HCT116 (cell line): ENCODE results near the gene PIP5KL1. TPM values are rescaled to one million over a fixed set of nuclear protein-coding genes. Genes with fewer than 3 reads are reported as not detected.
A peak's percentile ranks its signal among the peaks of the same experiment; 100 is the strongest.

ENCODE experiments used
- ATAC-seq: fragments of 200-7000 bp; cut with Tn5 transposase; 2 replicates; pipeline ENCODE4 v1.9.1; 2020; ENCODE audit warnings: mild to moderate bottlenecking, moderate library complexity
- BruUV-seq: library from RNA; stranded (reverse); fragments of 400-500 nt; replicated peaks from 2 replicates; lab custom pipeline; 2021; lab: Mats Ljungman, UMichigan
- CTCF ChIA-PET: fragments of 300-600 bp; sonication (Branson Sonifier 250); formaldehyde crosslinking; loops from one replicate; lab custom pipeline; 2021; ENCODE audit warnings: antibody characterized with exemption; lab: Charles Lee
- POLR2A ChIA-PET: fragments of 300-600, 350-600 bp; sonication (Branson Sonifier 250); formaldehyde crosslinking; loops from one replicate; lab custom pipeline; 2021; ENCODE audit warnings: antibody characterized with exemption; lab: Charles Lee
- RAD21 ChIA-PET, 2 experiments: fragments of 300-600 bp; sonication (Branson Sonifier 250); formaldehyde crosslinking; loops; one replicate each; lab custom pipeline; 2023; ENCODE audit warnings: low total read pairs in 2 of 2; ENCODE audit not compliant: uncharacterized antibody in 2 of 2, unreplicated experiment in 2 of 2, low non-redundant PET in 1 of 2; lab: Charles Lee
- DNase-seq: peaks from one replicate; pipeline ENCODE4 v3.0.0-alpha.2; 2010; ENCODE audit warnings: low read depth, low spot score
- H2AFZ ChIP-seq: fragments of 200-600 bp; shearing (Covaris generic), sonication (generic); 2 replicates; pipeline ENCODE4 v1.6.1; 2017; ENCODE audit warnings: low read depth, mixed run types, mixed read lengths, antibody characterized with exemption, low read length; ENCODE audit not compliant: poor library complexity, severe bottlenecking
- H3K27ac ChIP-seq: 2 replicates; pipeline ENCODE4 v1.5.1; 2012; ENCODE audit warnings: low read depth, low read length
- H3K27me3 ChIP-seq: fragments of 200-600 bp; sonication (generic); 2 replicates; pipeline ENCODE4 v1.6.1; 2016; ENCODE audit warnings: mixed run types, low read length, mixed read lengths; ENCODE audit not compliant: insufficient read depth
- H3K36me3 ChIP-seq, 2 experiments: fragments of 200-500 bp in 1 of 2; fragments of 200-600 bp in 1 of 2; sonication (Bioruptor generic) in 1 of 2; sonication (generic) in 1 of 2; 2 replicates each; pipeline versions ENCODE4 v1.5.1 to v1.6.1; 2014 to 2016; ENCODE audit warnings: low read length in 2 of 2, inconsistent platforms in 1 of 2, mixed read lengths in 1 of 2, mixed run types in 1 of 2; ENCODE audit not compliant: insufficient read depth in 2 of 2, control insufficient read depth in 1 of 2
- H3K4me1 ChIP-seq, 2 experiments: fragments of 200-600 bp in 1 of 2; sonication (generic) in 1 of 2; 2 replicates each; pipeline versions ENCODE4 v1.5.1 to v1.6.1; 2012 to 2017; ENCODE audit warnings: low read length in 2 of 2, inconsistent platforms in 1 of 2, mild to moderate bottlenecking in 1 of 2, mixed read lengths in 1 of 2, mixed run types in 1 of 2, moderate library complexity in 1 of 2; ENCODE audit not compliant: insufficient read depth in 2 of 2, control insufficient read depth in 1 of 2
- H3K4me2 ChIP-seq: fragments of 200-600 bp; sonication (generic); 2 replicates; pipeline ENCODE4 v1.6.1; 2017; ENCODE audit warnings: mixed run types, low read length, mixed read lengths
- H3K4me3 ChIP-seq, 2 experiments: fragments of 200-600 bp in 1 of 2; sonication (generic) in 1 of 2; replicated peaks in 1 of 2; 2 replicates each; pipeline ENCODE4 v1.5.1; 2011 to 2016; ENCODE audit warnings: low read length in 2 of 2, control low read depth in 1 of 2, low read depth in 1 of 2, mild to moderate bottlenecking in 1 of 2, mixed read lengths in 1 of 2, mixed run types in 1 of 2
- H3K79me2 ChIP-seq: fragments of 200-600 bp; sonication (generic); 2 replicates; pipeline ENCODE4 v1.6.1; 2017; ENCODE audit warnings: mild to moderate bottlenecking, mixed run types, low read length, moderate library complexity, mixed read lengths; ENCODE audit not compliant: insufficient read depth
- H3K9ac ChIP-seq: fragments of 200-600 bp; sonication (generic); 2 replicates; pipeline ENCODE4 v1.6.1; 2016; ENCODE audit warnings: low read length, mixed read lengths
- H3K9me2 ChIP-seq: fragments of 200-600 bp; sonication (generic), shearing (Covaris generic); 2 replicates; pipeline ENCODE4 v1.6.1; 2017; ENCODE audit warnings: mixed run types, mild to moderate bottlenecking, moderate library complexity; ENCODE audit not compliant: insufficient read depth
- H3K9me3 ChIP-seq, 2 experiments: fragments of 200-500 bp in 1 of 2; fragments of 200-600 bp in 1 of 2; sonication (Bioruptor generic) in 1 of 2; sonication (generic) in 1 of 2; 2 replicates each; pipeline ENCODE4 v1.6.1; 2014 to 2017; ENCODE audit warnings: low read length in 2 of 2, mixed read lengths in 2 of 2, inconsistent platforms in 1 of 2, low read depth in 1 of 2, mild to moderate bottlenecking in 1 of 2, mixed run types in 1 of 2, moderate library complexity in 1 of 2; ENCODE audit not compliant: control insufficient read depth in 1 of 2, insufficient read depth in 1 of 2
- H4K20me1 ChIP-seq: fragments of 200-600 bp; sonication (generic), shearing (Covaris generic); 2 replicates; pipeline ENCODE4 v1.6.1; 2017; ENCODE audit warnings: mixed run types, mild to moderate bottlenecking, moderate library complexity; ENCODE audit not compliant: insufficient read depth
- ATF3 ChIP-seq: IDR thresholded peaks from 2 replicates; pipeline ENCODE4 v1.6.1; 2012
- CBX3 ChIP-seq: IDR thresholded peaks from 2 replicates; pipeline ENCODE4 v1.6.1; 2012; ENCODE audit warnings: low read depth
- POLR2AphosphoS5 ChIP-seq: IDR thresholded peaks from 2 replicates; pipeline ENCODE4 v1.6.1; 2011; ENCODE audit warnings: mild to moderate bottlenecking, low read depth, low read length, moderate library complexity
- RAD21 ChIP-seq: IDR thresholded peaks from 2 replicates; pipeline ENCODE4 v1.6.1; 2012; ENCODE audit warnings: low read depth, mild to moderate bottlenecking
- REST ChIP-seq: IDR thresholded peaks from 2 replicates; pipeline ENCODE4 v1.6.1; 2012; ENCODE audit warnings: low read depth
- SP1 ChIP-seq: IDR thresholded peaks from 2 replicates; pipeline ENCODE4 v1.6.1; 2012; ENCODE audit warnings: low read depth
- intact Hi-C: fragments of 100-400 bp; cut with micrococcal nuclease; formaldehyde crosslinking; loops from 2 replicates; pipeline ENCODE4 v1.10.0; 2022
- total RNA-seq: library from RNA; stranded (reverse); gene quantifications from one replicate; pipeline ENCODE4 v1.2.1, GENCODE V29; 2021; ENCODE audit not compliant: unreplicated experiment

Gene PIP5KL1
- total RNA-seq, 1 experiment from 2014 or later = 37.6 TPM

GRCh38 chr9:127967151-127967809 lies 36.7 kb upstream of the PIP5KL1 start:
- peak overlapping the region; percentile 88 for H3K27ac ChIP-seq
- TF ChIP-seq RAD21 = no peak
- TF ChIP-seq ATF3 = no peak
- TF ChIP-seq SP1 = no peak
- TF ChIP-seq CBX3 = no peak
- no peaks in the 10 kb centered on the region for H3K9me2 ChIP-seq
- H3K9ac ChIP-seq = peak overlapping the region; percentile 49
- ChIA-PET CTCF (interaction anchor here (1.3 kb wide), 1 partner anchor 23 kb away, joined by 3 read pairs; no protein-coding TSS in a partner anchor), POLR2A (interaction anchor here (1.9 kb wide), 2 partner anchors 10 to 14 kb away, joined by 4 to 8 read pairs; partner anchors contain the start of gene EEIG1), RAD21 (no interaction called here)
- no TSS peak for BruUV-seq
- DNase-seq (no peak), ATAC-seq (no peak)
- H3K4me2 ChIP-seq = peak overlapping the region; percentile 78
- intact Hi-C loops = no loop called here
- H4K20me1 ChIP-seq = no peaks in the 10 kb centered on the region
- H3K27me3 ChIP-seq = no peaks in the 10 kb centered on the region
- H3K79me2 ChIP-seq = peaks cover 93% of the 10 kb centered on the region
- H2AFZ ChIP-seq = no peak overlapping the region
- no peaks in the 10 kb centered on the region for H3K36me3 ChIP-seq
- peaks cover 96 to 99% of the 10 kb centered on the region in 2 experiments for H3K4me1 ChIP-seq
- peak overlapping the region in 1 of 2 experiments; percentile 40; a peak in 1 of 4 replicates for H3K4me3 ChIP-seq
- no peaks in the 10 kb centered on the region for H3K9me3 ChIP-seq

- RAD21 ChIA-PET = no interaction called here
- Histone ChIP-seq H3K79me2 (peaks cover 93% of the 10 kb centered on the region), H3K4me1 (peaks cover 92 to 94% of the 10 kb centered on the region in 2 experiments), H3K9me2 (no peaks in the 10 kb centered on the region), H3K27me3 (no peaks in the 10 kb centered on the region), H3K4me2 (peak overlapping the region; percentile 78), H3K4me3 (no peak overlapping the region), H4K20me1 (no peaks in the 10 kb centered on the region), H2AFZ (no peak overlapping the region), H3K27ac (peak overlapping the region; percentile 88), H3K36me3 (no peaks in the 10 kb centered on the region), H3K9me3 (no peaks in the 10 kb centered on the region), H3K9ac (peak overlapping the region; percentile 49)
- intact Hi-C loops = no loop called here
- DNase-seq (no peak), ATAC-seq (no peak)
- TF ChIP-seq REST (no peak), POLR2AphosphoS5 (peak; percentile 22; the same call in 1 of the 2 replicates)
- no TSS peak for BruUV-seq
- POLR2A ChIA-PET = interaction anchor here (1.4 to 1.9 kb wide), 2 partner anchors 11 to 12 kb away, joined by 3 to 4 read pairs; no protein-coding TSS in a partner anchor
- CTCF ChIA-PET = interaction anchor here (1.6 kb wide), 1 partner anchor 23 kb away, joined by 4 read pairs; no protein-coding TSS in a partner anchor
Measured at GRCh38 chr9:127966416-127967150, 36.0 kb upstream of the PIP5KL1 start.
